Small intestine (tissue), 7 donors: ENCODE results near the gene LPIN1. TPM values are rescaled to one million over a fixed set of nuclear protein-coding genes. Genes with fewer than 3 reads are reported as not detected.

Experiments used
- DNase-seq, 2 donors: peaks; one replicate each; pipeline versions ENCODE4 v3.0.0 to v3.0.0-alpha.2; 2013
- FAIRE-seq: peaks from 2 replicates; lab custom pipeline; 2012; peaks lifted over from hg19 to GRCh38; lab: Jason Lieb, UNC
- H3K27ac ChIP-seq, 3 donors: one replicate each; pipeline ENCODE4 v1.5.1; 2013; ENCODE audit warnings: low read length in 2 of 3, mild to moderate bottlenecking in 2 of 3, control low read depth in 1 of 3, inconsistent platforms in 1 of 3, low read depth in 1 of 3, moderate library complexity in 1 of 3
- H3K27me3 ChIP-seq, 3 donors: one replicate each; pipeline ENCODE4 v1.6.1; 2013; ENCODE audit warnings: low read length in 3 of 3, inconsistent platforms in 1 of 3; ENCODE audit not compliant: control insufficient read depth in 3 of 3, insufficient read depth in 3 of 3
- H3K36me3 ChIP-seq, 3 donors: one replicate each; pipeline ENCODE4 v1.6.1; 2013; ENCODE audit warnings: low read length in 3 of 3, inconsistent platforms in 1 of 3, low read depth in 1 of 3, mild to moderate bottlenecking in 1 of 3, moderate library complexity in 1 of 3; ENCODE audit not compliant: control insufficient read depth in 3 of 3, insufficient read depth in 2 of 3
- H3K4me1 ChIP-seq, 3 donors: one replicate each; pipeline ENCODE4 v1.6.1; 2013; ENCODE audit warnings: low read length in 2 of 3, inconsistent platforms in 1 of 3, low read depth in 1 of 3, mild to moderate bottlenecking in 1 of 3, moderate library complexity in 1 of 3; ENCODE audit not compliant: control insufficient read depth in 3 of 3, insufficient read depth in 2 of 3
- H3K4me3 ChIP-seq, 3 donors: one replicate each; pipeline ENCODE4 v1.5.1; 2013; ENCODE audit warnings: low read length in 3 of 3, control low read depth in 1 of 3, inconsistent platforms in 1 of 3, low read depth in 1 of 3, mild to moderate bottlenecking in 1 of 3, moderate library complexity in 1 of 3
- H3K9me3 ChIP-seq, 2 donors: one replicate each; pipeline ENCODE4 v1.6.1; 2013; ENCODE audit warnings: low read depth in 1 of 2, low read length in 1 of 2; ENCODE audit not compliant: control insufficient read depth in 2 of 2, insufficient read depth in 1 of 2
- WGBS, 3 donors: extraction: QIAGEN DNeasy Blood & Tissue Kit; methylation state at CpG; one replicate each; pipeline ENCODE4 v1.1.7; 2013; 5-methylcytosine and 5-hydroxymethylcytosine counted together
- polyA plus RNA-seq, 4 donors: library from polyadenylated mRNA; stranded (reverse) in 3 of 4; unstranded in 1 of 4; fragments of 200-250 nt in 3 of 4; fragments of 120-200 nt in 1 of 4; gene quantifications; one replicate each; pipeline versions ENCODE4 v1.2.1 to v1.2.3, GENCODE V29; 2013
- donor health status: healthy with polysubstance abuse.
- donor health status: control.
- donor health status: control.
- donor health status: Bipolar disorder and iron deficiency.
- donor health status: healthy.

Gene LPIN1
- polyA plus RNA-seq, 4 donors, result 7.2 to 17.1 (median 8.5) TPM

DNA sequence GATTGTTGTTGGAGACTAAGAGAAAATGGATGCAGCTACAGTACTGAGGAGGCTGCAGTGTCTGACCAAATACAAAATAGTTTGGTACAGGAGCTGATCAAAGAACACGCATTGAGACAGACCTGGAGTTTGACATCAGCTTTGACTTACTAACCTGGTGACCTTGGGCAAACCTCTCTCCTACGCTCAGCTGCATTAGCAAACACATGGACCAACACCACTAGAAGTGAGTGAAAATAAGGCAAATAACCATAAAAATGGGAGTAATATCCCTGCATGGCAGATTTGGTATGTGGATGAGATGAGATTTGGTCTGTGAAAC is 126.5 kb downstream of the LPIN1 start:
- Histone ChIP-seq H3K27me3 (no peaks in the 10 kb centered on the region), H3K4me3 (no peak overlapping the region), H3K27ac (no peak overlapping the region), H3K36me3 (no peaks in the 10 kb centered on the region), H3K9me3 (no peaks in the 10 kb centered on the region), H3K4me1 (no peaks in the 10 kb centered on the region)
- no peak for DNase-seq
- FAIRE-seq, result no peak
- WGBS, 3 donors, result 34 to 70% (median 41%) methylated on average over 2 of the region's 2 CpGs

DNA sequence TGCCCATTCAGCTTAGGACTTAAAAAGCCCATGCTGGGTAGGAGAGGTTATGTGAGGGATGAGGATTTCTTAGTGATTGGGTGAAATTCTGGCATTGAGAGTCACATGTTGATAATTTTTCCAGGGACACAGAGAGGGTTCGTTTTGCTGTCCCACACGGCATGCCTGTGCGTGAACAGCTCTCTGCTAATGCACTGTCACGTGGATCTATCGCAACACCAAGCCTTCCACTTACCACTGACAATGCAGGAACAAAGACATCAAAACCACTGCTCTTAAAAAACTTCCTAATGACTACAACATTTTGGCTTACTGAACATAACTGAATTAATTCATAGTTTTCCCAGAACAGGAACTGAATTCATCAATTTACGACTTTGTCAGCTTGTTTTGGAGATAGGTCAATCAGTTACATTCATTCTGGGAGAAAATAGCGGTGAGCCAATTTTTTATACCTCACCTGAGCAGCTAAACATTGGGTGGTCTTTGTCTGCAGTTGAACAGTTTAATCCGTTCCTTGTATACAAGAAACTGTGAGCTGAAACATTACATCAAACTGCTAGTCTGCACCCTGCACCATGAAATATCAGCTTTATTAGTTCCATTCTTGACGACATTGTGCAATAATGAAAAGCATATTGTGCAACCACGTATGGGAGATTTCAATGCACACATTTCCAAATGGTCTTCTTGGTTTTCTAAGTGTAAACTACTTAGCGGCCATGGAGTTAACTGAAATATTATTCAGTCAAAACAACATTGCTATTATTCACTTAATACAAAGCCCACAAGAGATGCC is 127.1 kb downstream of the LPIN1 start:
- no peak for FAIRE-seq

DNA sequence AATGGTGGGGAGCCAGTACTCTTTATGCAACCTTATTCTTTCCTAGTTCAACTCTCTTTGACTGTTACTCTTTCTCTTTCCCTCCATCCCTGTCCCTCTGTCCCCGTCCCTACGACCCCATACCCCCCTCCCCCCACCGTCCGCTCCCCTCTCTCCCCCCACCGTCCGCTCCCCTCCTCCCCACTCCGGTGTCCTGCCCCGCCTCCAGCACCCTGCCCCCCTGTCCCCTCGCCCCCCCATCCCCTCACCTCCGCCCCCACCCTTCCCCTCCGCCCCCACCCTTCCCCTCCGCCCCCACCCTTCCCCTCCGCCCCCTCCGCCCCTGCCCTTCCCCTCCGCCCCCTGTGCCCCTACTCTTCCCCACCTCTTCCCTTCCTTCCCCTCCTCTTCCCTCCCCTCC is 128.4 kb downstream of the LPIN1 start:
- Histone ChIP-seq H3K4me1 (no peaks in the 10 kb centered on the region), H3K9me3 (no peaks in the 10 kb centered on the region), H3K36me3 (no peaks in the 10 kb centered on the region), H3K4me3 (no peak overlapping the region), H3K27me3 (no peaks in the 10 kb centered on the region), H3K27ac (no peak overlapping the region)
- 79 to 82% (median 82%) methylated on average over 8 to 15 of the region's 15 CpGs for WGBS, 3 donors
- FAIRE-seq (no peak), DNase-seq (no peak)

More for the DNA sequence above, 127.1 kb downstream of the LPIN1 start:
- Histone ChIP-seq H3K27me3 (no peaks in the 10 kb centered on the region), H3K9me3 (no peaks in the 10 kb centered on the region), H3K4me3 (no peak overlapping the region), H3K36me3 (no peaks in the 10 kb centered on the region), H3K4me1 (no peaks in the 10 kb centered on the region), H3K27ac (no peak overlapping the region)
- no peak for DNase-seq
- WGBS, 3 donors, result 69 to 78% (median 71%) methylated on average over 11 of the region's 11 CpGs

DNA sequence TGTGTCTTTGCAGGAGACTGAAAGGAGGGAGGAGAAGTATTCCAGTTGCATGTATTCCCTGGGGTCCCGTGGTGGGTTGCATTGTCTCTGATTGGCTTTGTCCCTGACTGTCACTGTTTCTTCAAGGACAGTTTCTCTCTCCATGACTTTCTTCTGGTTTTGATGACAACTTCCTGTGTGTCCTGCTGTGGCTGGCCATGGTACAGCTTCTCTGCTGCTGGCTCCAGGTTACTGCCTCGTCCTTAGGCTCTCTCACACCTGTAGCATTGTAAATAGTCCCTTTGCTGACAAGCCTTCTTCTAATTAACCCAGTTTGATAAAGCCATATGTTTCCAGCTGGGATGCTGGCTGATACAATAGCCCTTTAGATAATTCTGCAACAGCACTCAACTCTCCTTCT is 129.0 kb downstream of the LPIN1 start:
- no peak for DNase-seq
- no peaks in the 10 kb centered on the region for H3K27me3 ChIP-seq
- no peak for FAIRE-seq
- H3K36me3 ChIP-seq, result no peaks in the 10 kb centered on the region
- no peaks in the 10 kb centered on the region for H3K4me1 ChIP-seq
- H3K4me3 ChIP-seq, result no peak overlapping the region
- H3K9me3 ChIP-seq, result no peaks in the 10 kb centered on the region
- no peak overlapping the region for H3K27ac ChIP-seq
- 15 to 60% (median 32%) methylated on average over 2 of the region's 2 CpGs for WGBS, 3 donors

DNA sequence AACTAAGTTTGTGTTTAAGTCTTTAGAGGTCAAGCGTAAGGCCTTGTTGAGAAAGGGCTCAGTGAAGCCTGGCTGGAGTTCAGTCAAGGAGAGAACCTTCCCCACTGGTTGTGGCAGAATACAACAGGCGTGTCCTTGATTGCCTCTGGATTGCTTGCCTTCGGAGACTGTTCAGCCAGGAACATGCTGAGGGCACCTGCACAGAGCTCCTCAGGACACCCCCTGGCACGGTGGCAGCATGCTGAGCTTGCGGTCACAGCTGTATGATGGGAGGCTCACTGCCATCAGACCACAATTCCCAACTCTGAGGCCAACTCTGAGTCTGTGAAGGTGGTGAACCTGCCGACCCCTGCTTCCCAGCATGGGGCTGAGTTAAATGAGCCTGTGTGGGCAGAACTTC is 130.0 kb downstream of the LPIN1 start:
- Histone ChIP-seq H3K4me1 (no peaks in the 10 kb centered on the region), H3K9me3 (no peaks in the 10 kb centered on the region), H3K36me3 (no peaks in the 10 kb centered on the region), H3K27ac (no peak overlapping the region), H3K4me3 (no peak overlapping the region), H3K27me3 (no peaks in the 10 kb centered on the region)
- no peak for DNase-seq
- no peak for FAIRE-seq
- WGBS, 3 donors, result 76 to 90% (median 87%) methylated on average over 6 of the region's 6 CpGs

DNA sequence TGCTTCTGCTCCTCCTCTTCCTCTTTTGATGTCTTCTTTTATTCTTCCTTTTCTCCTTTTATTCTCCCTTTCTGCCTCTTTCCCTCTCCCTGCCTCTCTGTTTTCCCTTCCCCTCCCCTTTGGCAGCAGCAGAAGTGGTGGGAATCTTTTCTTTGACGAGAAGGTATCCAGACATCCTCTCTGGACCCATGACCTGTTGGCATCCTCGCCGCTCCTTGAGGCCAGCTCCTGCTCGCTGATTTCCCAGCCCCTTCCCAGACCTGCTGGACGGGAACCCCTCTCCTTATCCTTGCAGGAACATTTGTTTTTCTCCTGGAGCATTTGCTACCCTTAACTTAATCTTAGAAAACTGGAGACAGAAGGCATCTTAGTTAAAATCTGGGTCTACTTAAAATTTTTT is 130.5 kb downstream of the LPIN1 start:
- WGBS, 3 donors, result 75 to 86% (median 80%) methylated on average over 5 of the region's 5 CpGs
- FAIRE-seq, result no peak
- H3K27me3 ChIP-seq, result no peaks in the 10 kb centered on the region

More for the DNA sequence above, 130.5 kb downstream of the LPIN1 start:
- H3K9me3 ChIP-seq, result no peaks in the 10 kb centered on the region
- no peaks in the 10 kb centered on the region for H3K36me3 ChIP-seq
- no peaks in the 10 kb centered on the region for H3K4me1 ChIP-seq
- H3K27ac ChIP-seq, result no peak overlapping the region
- H3K4me3 ChIP-seq, result no peak overlapping the region
- DNase-seq, result no peak

Other genes with a start within 250 kb of the LPIN1 start
- 1 to 10 TPM in 2 of 4 donors, under 1 TPM in 1, not detected in 1; 0.76 to 1.8 (median 1.4) TPM for gene GREB1, start 212.6 kb upstream of the LPIN1 start, polyA plus RNA-seq
- gene NTSR2, start 76.4 kb upstream of the LPIN1 start, polyA plus RNA-seq, result under 1 TPM in 1 of 4 donors, not detected in 3; 0.06 TPM